T-helper 2 cell treated with Interferon-gamma antibody and Interleukin-4, amounts not matched to agents 100 ng/mL and 5 ng/mL, for 36 hours (primary cell): ENCODE results near the gene ERMN. TPM values are rescaled to one million over a fixed set of nuclear protein-coding genes. Genes with fewer than 3 reads are reported as not detected.

ENCODE experiments used
- intact Hi-C: fragments of 100-400 bp; cut with micrococcal nuclease; formaldehyde crosslinking; loops from one replicate; pipeline ENCODE4 v1.15.1; 2023
- total RNA-seq: library from RNA; stranded (reverse); gene quantifications from 2 replicates; pipeline ENCODE4 v1.2.3, GENCODE V29; 2022

Gene ERMN
- total RNA-seq, 1 donor from 2014 or later = 3.7 TPM

DNA sequence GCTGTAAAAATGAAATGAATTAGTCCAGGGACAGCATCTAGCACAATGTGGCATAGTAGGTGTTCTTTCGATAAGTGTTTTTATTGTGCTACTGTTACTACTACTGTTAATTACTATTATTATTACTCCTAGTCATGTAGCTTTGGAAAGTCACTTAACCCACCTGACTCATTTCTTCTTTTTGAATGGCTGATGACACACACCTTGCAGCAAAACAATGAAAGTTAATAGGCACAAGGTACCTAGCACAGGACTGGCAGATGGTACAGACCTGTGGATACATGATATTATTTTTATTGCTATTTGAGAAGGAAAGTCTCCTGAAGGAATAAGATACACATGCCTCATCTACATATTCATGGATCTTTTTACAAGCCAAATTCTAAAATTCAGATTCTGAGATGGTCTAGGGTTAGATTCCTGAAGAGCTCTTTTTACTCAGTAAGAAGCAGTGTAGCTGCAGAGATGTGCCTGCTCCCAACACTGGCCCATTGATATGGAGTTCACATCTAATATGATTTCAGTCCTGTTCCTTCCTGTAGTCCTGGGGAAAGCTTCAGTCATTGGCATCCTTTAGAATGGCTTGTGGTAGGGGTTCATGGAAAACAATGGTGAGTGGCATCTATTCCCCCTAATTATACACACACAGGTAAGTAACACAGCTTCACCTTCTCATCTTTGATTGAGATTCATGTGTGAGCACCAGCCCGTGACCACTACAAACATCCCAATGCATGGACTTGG lies 7.9 kb upstream of the ERMN start:
- intact Hi-C loops = no loop called here

- intact Hi-C loops = loop anchor here (5.0 kb wide), 1 partner anchor 298 kb away; the partner anchor contains the start of gene ACVR1C
These were observed 3.9 kb upstream of the ERMN start for GRCh38 chr2:157329524-157329923.

GRCh38 chr2:157327621-157328500 lies 2.2 kb upstream of the ERMN start:
- intact Hi-C loops = loop anchor here (1.0 to 5.0 kb wide), 9 partner anchors 8 to 299 kb away; partner anchors contain the start of gene ACVR1C

DNA sequence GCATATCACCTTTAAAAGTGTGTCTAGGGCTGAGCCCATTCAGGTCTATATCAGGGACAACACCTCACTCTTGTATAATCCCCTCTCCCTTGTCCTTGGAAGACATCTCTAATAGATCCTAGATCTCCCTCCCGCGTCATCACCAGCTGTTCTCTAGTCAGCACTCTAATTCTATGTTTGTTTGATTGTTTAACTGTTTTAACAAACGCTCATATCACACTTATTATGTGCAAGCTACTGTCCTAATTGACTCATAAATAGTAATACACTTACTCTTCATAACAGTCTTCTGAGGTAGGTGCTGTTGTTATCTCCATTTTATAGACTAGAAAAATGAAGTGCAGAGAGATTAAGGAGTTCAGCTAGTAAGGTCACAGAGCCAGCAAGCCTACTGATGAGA lies 1.6 kb upstream of the ERMN start:
- intact Hi-C loops = loop anchor here (1.0 to 5.0 kb wide), 9 partner anchors 9 to 300 kb away; partner anchors contain the start of gene ACVR1C

- intact Hi-C loops = loop anchor here (1.0 to 5.0 kb wide), 9 partner anchors 10 to 301 kb away; partner anchors contain the start of gene ACVR1C
These were observed 1.1 kb upstream of the ERMN start for GRCh38 chr2:157326698-157327097.

DNA sequence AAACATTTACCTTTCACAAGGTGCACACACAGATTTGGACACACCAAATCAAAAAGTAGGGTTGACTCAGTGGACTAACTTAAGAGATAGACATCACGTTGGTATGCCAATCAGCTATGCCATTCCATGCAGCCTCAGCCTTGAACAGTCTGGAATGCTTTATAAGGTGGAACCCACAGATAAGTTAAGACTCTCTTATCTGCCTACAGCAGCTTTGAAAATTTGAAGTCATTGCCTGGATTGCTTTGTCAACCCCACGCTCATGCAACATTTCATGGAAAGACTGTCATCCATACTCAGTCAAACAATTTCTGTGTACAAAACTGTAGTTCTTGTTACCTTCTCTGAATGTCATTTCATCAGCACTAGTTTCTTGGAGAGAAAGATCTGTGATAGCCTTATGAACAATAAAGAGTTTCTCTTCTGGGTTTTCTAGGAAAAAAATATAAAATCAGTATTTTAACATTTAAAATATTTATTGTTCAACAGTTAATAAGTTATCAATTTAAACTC lies 1.2 kb downstream of the ERMN start:
- intact Hi-C loops = no loop called here

DNA sequence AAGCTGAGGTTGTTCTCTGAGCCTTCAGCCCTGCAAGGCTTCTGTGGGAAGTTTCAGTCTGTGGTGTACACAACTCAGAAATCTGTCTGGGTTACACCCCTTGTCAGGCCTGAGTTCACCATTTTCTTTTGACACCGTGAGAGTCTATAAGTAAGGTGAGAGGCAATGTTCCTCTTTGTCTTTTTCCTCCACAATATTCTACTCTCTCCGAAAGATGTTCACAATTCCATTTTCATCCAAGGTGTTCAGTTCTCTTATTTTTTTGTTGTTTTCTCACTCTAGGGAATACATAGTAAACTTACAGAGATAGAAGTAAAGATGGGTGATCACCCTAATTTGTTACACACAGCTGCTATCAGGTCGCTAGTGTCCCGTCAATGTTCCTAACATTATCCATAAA lies 3.2 kb downstream of the ERMN start:
- intact Hi-C loops = no loop called here

GRCh38 chr2:157321466-157321865 lies 4.2 kb downstream of the ERMN start:
- intact Hi-C loops = no loop called here

GRCh38 chr2:157320409-157320808 lies 5.2 kb downstream of the ERMN start:
- intact Hi-C loops = no loop called here

GRCh38 chr2:157319795-157320194 lies 5.8 kb downstream of the ERMN start:
- intact Hi-C loops = no loop called here

DNA sequence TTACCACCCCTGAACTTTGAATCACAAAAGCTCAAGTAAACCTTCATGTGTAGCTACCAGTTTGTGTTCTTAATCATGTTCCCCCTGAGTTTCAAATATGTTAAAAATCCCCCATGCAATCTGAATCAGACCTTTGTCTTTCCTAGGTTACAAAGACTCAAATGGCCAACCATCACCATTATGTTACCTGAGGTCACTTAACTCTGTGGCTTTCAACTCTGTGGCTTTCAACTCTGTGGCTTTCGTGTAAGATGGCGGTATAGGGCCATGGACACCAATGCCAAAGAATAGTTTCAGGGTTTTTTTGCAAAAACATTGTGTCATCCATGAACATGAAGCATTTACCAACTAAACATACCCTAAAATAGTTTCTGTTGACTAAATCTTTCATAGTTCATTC lies 6.7 kb downstream of the ERMN start:
- intact Hi-C loops = no loop called here

DNA sequence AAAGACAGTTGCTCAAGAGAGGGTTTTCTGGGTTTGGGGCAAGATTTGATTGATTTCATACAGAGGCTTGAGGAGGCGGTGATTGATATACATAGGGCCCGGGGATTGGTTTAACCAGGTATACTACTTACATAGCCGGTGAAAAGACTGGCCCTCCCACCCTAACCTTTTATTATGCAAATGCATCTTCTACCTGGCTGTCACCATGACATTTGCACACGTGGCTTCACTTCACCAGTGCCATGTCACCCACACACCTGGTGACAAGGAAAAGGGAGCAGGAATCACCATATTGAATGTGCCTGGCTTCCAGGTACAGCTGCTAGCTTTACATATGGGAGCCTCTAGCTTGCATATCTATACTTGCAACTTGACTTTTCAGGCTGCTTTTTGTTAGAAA lies 9.7 kb downstream of the ERMN start:
- intact Hi-C loops = no loop called here

DNA sequence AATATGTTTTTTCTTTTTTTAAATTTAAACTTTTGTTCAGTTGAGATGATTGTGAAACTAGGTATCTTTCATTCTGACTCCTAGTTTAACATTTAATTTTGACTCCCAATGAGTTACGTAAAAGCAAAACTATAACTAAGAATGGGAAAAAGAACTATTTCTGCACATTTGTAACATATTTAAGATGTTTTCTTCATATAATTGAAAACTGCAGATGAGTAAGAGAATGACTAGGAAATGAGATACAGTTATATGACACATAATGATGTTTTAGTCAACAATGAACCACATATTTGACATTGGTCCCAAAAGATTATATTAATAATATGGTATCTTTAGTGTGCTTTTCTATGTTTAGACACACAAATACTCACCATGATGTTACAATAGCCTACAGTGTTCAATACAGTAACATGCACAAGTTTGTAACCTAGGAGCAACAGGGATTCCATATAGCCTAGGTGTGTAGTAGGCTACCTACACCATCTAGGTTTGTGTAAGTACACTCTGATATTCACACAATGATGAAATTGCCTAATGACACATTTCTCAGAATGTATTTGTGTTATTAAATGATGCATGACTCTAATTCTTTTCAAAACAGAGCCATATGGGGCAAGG lies 12.6 kb downstream of the ERMN start:
- intact Hi-C loops = no loop called here

- intact Hi-C loops = no loop called here
These were observed 13.9 kb downstream of the ERMN start for GRCh38 chr2:157311706-157312105.

DNA sequence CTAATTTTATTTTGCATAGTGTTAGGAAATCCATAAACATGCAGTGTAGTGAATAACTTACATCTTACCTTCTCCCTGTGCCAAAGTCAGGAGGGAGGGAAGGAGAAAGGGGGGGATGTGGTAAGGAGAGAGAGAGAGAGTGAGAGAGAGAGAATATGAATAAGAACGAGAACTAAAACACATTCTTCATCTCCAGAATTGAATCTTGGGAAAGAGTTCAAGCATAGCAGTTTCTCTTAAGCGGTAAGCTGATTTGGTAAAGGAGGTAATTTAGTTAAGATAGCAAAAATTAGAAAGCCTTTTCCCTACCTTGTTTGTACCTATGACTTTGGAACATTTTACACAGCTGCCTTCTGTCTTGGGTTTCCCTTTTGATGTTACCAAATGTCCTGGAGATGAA lies 15.7 kb downstream of the ERMN start:
- intact Hi-C loops = loop anchor here (10.0 kb wide), 2 partner anchors 315 to 565 kb away; partner anchors contain the start of genes ACVR1 and ACVR1C

GRCh38 chr2:157307021-157307420 lies 18.6 kb downstream of the ERMN start:
- intact Hi-C loops = loop anchor here (10.0 kb wide), 2 partner anchors 318 to 568 kb away; partner anchors contain the start of genes ACVR1 and ACVR1C

DNA sequence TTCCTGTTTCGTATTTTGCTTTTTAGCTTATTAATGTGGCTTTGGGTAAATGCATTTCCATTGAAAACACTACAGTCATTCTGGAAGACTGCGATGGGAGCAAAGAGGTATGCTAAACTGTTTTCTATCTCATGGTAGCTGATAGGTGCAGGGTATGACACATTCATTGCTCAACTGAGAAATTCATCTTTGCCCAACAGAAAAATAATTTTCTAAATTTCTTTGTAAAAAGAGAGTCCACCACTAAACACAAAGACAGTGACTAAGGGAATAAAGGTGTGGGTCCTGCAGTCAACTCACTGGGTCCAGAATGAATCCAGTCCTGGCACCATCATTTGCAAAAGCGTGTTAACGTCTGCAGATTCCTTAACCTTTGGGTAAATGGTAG lies 19.9 kb downstream of the ERMN start:
- intact Hi-C loops = loop anchor here (10.0 kb wide), 2 partner anchors 319 to 569 kb away; partner anchors contain the start of genes ACVR1 and ACVR1C

DNA sequence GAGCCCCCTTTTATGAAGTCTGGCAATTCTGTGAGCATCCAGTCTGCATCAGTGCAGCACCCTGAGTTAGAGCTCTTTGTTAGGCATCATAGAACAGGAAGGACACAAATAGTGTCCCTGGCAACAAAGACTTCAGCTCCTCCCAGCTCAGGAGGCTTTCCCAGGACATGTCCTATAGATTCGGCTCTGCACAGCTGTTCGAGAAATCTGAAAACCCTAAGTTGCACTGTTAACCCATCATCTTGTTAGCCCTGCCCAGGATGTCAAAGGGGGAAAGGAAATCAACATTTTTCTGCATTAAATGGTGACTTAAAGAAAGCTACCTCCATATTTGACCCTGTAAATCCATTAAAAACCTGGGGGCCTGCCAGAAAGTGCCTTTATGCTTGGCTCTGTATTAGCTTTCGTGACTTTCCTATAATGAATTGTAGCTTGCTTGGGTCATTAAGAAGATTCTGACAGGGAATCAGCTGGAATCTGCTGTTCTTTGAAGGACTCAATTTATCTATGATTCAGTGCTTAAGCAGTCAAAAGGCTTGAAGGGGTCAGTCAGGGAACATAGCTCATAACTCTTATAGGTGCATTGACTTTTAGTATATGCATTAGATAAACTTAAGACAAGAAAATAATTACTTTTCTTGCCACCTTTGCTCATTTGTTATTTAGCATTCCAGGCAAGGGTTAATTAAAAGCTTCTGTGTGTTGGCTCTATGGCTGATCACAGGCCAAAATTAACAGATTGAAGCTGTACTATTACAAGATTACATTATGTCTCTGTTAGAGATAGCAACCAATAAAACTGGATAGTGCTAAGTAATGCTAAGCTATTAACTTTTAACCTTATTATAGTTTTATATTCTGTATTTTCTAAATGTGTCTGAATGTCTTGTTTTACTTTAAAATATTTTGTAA lies 20.6 kb downstream of the ERMN start:
- intact Hi-C loops = loop anchor here (5.0 to 10.0 kb wide), 4 partner anchors 320 to 1442 kb away; partner anchors contain the start of genes ACVR1 and ACVR1C

DNA sequence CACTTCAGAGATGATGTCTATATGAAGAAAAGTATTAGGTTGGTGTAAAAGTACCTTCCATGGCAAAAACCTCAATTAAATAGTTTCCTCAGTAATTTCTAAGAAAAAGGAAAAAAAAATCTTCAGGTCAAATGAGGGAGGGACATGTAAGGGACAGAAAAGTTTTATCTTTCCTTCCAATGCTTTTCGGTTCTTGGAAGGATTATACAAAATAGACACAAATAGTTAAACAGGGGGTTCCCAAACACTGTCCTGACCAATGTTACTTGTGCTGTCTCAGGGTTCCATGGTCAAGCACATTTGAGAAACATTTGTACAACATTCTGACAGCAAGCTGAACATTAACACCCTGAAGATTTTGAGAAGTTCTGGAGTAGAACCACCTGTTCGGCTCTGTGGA lies 22.0 kb downstream of the ERMN start:
- intact Hi-C loops = loop anchor here (2.0 to 10.0 kb wide), 6 partner anchors 23 to 1444 kb away; partner anchors contain the start of genes ACVR1 and ACVR1C
